GM12873 (cell line): ENCODE results near the gene MBL2.
A peak's percentile ranks its signal among the peaks of the same experiment; 100 is the strongest.

Source experiments
- TF ChIP-seq, protein P1 (sequence below): IDR thresholded peaks from 2 replicates; pipeline ENCODE4 v1.5.1; 2012; ENCODE audit warnings: low read depth, mild to moderate bottlenecking, moderate library complexity, low read length, control low read depth; ENCODE audit not compliant: insufficient read depth; ENCODE audit errors: missing control alignments

The MBL2 gene

DNA sequence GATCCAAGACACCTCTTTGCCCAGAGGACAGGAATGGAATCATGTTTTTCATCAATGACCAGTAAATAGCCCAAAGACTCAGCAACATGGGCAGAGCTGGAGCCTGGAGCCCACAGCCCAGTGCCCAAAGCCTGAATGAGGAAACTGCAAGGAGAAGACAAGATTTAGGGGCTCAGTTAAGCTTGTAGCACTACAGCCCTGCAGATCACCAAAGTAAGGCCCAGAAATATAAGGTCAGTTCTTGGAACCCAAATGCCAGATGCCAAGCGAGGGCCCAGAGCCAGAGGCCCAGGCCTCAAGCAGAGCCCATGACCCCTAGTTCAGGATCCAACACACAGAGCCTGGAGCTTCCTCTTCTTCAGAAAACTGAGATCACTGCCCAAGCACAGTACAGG is 32.4 kb downstream of the MBL2 start:
- TF ChIP-seq, protein P1, sequence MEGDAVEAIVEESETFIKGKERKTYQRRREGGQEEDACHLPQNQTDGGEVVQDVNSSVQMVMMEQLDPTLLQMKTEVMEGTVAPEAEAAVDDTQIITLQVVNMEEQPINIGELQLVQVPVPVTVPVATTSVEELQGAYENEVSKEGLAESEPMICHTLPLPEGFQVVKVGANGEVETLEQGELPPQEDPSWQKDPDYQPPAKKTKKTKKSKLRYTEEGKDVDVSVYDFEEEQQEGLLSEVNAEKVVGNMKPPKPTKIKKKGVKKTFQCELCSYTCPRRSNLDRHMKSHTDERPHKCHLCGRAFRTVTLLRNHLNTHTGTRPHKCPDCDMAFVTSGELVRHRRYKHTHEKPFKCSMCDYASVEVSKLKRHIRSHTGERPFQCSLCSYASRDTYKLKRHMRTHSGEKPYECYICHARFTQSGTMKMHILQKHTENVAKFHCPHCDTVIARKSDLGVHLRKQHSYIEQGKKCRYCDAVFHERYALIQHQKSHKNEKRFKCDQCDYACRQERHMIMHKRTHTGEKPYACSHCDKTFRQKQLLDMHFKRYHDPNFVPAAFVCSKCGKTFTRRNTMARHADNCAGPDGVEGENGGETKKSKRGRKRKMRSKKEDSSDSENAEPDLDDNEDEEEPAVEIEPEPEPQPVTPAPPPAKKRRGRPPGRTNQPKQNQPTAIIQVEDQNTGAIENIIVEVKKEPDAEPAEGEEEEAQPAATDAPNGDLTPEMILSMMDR: no peak

DNA sequence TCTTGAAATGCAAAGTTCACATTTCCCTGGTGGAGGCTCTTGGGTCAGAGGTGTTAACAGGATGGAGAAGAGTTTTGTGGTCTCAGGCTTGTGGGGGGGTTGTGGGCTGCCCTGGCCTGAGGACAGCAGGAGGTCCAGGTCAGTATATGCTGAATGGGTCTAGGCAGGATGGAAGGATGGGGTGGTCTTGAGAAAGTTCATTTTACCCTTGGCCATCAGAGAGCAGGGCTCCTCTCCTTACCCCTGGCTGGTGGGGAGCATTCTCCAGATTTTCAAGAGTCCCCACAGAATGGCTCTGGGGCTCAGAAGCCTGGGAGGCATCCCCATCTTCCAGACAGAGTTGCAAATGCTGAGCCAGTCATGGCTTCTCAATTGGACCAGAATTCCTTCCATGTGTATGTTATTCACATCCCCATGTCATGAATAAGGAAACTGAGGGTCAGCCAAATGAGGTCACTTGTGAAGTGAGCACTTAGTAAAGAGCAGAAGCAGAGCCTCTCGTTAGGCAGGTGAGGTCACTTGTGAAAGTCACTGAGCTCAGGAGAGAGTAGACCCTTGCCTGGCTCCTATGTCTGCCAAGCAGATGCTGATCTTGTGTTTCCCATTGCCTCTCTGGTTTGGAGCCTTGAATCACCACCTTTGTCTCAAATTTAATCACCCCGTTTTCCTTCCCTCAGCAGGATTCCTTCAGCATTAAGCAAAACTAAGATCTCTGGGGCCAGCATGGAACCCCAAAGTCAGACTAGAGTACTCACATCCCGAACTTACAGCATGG is 33.0 kb downstream of the MBL2 start:
- TF ChIP-seq, protein P1: no peak

DNA sequence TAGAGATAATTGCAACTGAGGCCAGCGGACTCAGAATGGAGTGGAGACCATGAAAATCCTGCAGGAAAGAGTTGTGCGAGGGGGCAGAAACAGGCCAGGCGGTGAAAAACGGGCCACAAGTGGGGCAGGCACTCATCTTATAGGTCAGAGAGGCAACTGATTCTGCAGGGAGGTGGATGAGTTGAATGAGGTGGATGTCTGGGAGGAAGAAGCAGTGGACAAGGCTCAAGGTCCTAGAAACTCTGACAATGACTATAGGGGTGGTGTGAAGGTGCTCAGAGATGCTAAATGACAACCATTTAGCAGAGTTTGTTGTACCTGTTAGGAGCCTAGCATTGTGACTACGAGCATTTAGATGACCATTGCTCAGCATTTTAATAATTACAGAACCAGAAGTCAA is 33.6 kb downstream of the MBL2 start:
- TF ChIP-seq, protein P1: no peak

DNA sequence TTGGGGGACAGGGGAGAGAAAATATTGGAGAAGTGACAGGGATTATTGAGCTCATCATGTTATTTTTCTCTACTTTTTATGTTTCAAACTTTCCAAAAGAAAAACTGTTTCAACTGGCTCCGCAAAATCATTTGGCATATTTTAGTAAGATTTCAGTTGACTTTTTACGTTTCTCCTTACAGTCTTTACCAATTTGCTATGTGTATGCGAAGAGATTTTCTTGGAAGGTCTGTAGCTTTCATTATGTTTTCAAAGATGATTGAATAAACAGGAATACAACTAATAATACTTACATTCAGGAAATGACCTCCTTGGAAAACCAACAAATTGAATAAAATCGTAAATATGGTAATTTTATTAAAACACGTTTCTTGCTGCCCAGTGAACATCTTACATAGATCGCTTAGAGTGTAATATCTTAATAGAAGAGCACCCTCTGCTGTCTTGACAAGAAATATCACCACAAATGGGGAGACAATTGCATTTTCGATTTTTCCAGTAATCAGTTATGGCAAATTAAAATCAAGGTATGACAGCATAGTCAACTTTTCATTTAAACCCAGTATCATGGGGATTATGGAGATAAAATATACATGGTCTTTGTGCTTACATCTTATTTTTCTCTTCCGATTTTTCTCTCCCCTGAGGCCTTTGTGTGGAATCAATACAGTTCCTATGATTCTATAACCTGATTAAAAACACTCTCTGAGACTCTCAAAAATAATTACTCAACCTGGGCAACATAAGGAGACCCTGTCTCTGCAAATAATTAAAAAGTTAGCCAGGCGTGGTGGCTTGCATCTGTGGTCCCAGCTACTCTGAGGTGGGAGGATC is 43.1 kb downstream of the MBL2 start:
- TF ChIP-seq, protein P1: peak; percentile 32

DNA sequence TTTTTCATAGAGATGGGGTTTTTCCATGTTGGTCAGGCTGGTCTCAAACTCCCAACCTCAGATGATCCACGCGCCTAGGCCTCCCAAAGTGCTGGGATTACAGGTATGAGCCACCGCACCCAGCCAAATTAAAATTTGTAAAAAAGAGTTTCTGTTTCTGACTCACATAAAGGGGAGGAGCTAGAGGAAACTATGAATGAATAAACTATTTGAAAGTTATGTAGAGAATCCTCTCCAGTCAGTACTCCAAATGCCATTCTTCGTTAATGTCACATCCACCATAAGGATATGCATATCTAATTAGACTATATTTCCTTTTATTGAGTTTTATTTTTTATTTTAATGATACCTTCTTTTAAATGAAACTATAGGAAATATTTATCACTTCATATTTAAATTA is 52.6 kb downstream of the MBL2 start:
- TF ChIP-seq, protein P1: no peak
